GM23338 (cell line): Measurements from ENCODE around the gene HSPA12A. TPM values are rescaled to one million over a fixed set of nuclear protein-coding genes. Genes with fewer than 3 reads are reported as not detected.

ENCODE experiments used
- ATAC-seq: fragments of 200-7000 bp; cut with Tn5 transposase; 3 replicates; pipeline ENCODE4 v1.9.1; 2020
- DNase-seq: peaks from one replicate; pipeline ENCODE4 v3.0.0-alpha.2; 2015; ENCODE audit warnings: low spot score
- H2AFZ ChIP-seq: fragments of 200-600 bp; sonication (generic); 2 replicates; pipeline ENCODE4 v1.8.0; 2016; ENCODE audit warnings: antibody characterized with exemption, mild to moderate bottlenecking, moderate library complexity
- H3F3A ChIP-seq: fragments of 200-600 bp; sonication (generic); replicated peaks from 2 replicates; pipeline ENCODE4 v1.8.0; 2017; ENCODE audit warnings: antibody characterized with exemption, mixed run types, low read depth
- H3K27ac ChIP-seq: fragments of 200-600 bp; sonication (generic); 2 replicates; pipeline ENCODE4 v1.6.1; 2016; ENCODE audit warnings: low read depth
- H3K27me3 ChIP-seq: fragments of 200-600 bp; sonication (generic); 2 replicates; pipeline ENCODE4 v1.8.0; 2016; ENCODE audit warnings: mild to moderate bottlenecking, mixed run types, moderate library complexity; ENCODE audit not compliant: insufficient read depth
- H3K36me3 ChIP-seq: fragments of 200-600 bp; sonication (generic); 2 replicates; pipeline ENCODE4 v1.8.0; 2016; ENCODE audit warnings: mild to moderate bottlenecking; ENCODE audit not compliant: insufficient read depth
- H3K4me1 ChIP-seq: fragments of 200-600 bp; sonication (generic); 2 replicates; pipeline ENCODE4 v1.8.0; 2016; ENCODE audit warnings: mild to moderate bottlenecking, moderate library complexity; ENCODE audit not compliant: insufficient read depth
- H3K4me2 ChIP-seq: fragments of 200-600 bp; sonication (generic); 2 replicates; pipeline ENCODE4 v1.7.1; 2017; ENCODE audit warnings: mixed run types
- H3K4me3 ChIP-seq: fragments of 200-600 bp; sonication (generic); 2 replicates; pipeline ENCODE4 v1.6.1; 2016; ENCODE audit warnings: mixed run types
- H3K79me2 ChIP-seq: fragments of 200-600 bp; sonication (generic); replicated peaks from 2 replicates; pipeline ENCODE4 v1.8.0; 2017; ENCODE audit warnings: mild to moderate bottlenecking; ENCODE audit not compliant: insufficient read depth
- H3K9me2 ChIP-seq: fragments of 200-600 bp; sonication (generic); 2 replicates; pipeline ENCODE4 v1.8.0; 2017; ENCODE audit not compliant: insufficient read depth
- H4K20me1 ChIP-seq: fragments of 200-600 bp; sonication (generic); replicated peaks from 2 replicates; pipeline ENCODE4 v1.8.0; 2017; ENCODE audit warnings: mild to moderate bottlenecking; ENCODE audit not compliant: insufficient read depth
- H3K27ac Mint-ChIP-seq: 2 replicates; pipeline ENCODE4 v1.8.0; 2020; ENCODE audit warnings: inconsistent platforms, mild to moderate bottlenecking, moderate library complexity, mixed read lengths
- H3K27me3 Mint-ChIP-seq: 3 replicates; pipeline ENCODE4 v1.8.0; 2022; ENCODE audit warnings: low read depth, mild to moderate bottlenecking, moderate library complexity, mixed read lengths, inconsistent platforms; ENCODE audit not compliant: insufficient read depth, poor library complexity
- H3K36me3 Mint-ChIP-seq: 3 replicates; pipeline ENCODE4 v1.8.0; 2021; ENCODE audit warnings: low read depth, mild to moderate bottlenecking, inconsistent platforms, moderate library complexity, mixed read lengths
- H3K4me1 Mint-ChIP-seq: 3 replicates; pipeline ENCODE4 v1.8.0; 2020; ENCODE audit warnings: mild to moderate bottlenecking, inconsistent platforms, mixed read lengths
- H3K4me3 Mint-ChIP-seq: 3 replicates; pipeline ENCODE4 v1.8.0; 2021; ENCODE audit warnings: moderate library complexity, mild to moderate bottlenecking, inconsistent platforms, mixed read lengths
- H3K9me3 Mint-ChIP-seq: 3 replicates; pipeline ENCODE4 v1.8.0; 2020; ENCODE audit warnings: moderate library complexity, mild to moderate bottlenecking, inconsistent platforms, mixed read lengths
- CTCF ChIP-seq, 2 experiments: fragments of 200-600 bp in 1 of 2; sonication (generic) in 1 of 2; conservative IDR thresholded peaks; 2 replicates each; pipeline versions ENCODE4 v1.5.1 to v1.6.1; 2016 to 2017; ENCODE audit warnings: antibody characterized with exemption in 2 of 2, low read depth in 2 of 2, mild to moderate bottlenecking in 2 of 2, moderate library complexity in 1 of 2
- EZH2 ChIP-seq: fragments of 200-600 bp; sonication (generic); IDR thresholded peaks from one replicate; pipeline ENCODE4 v1.8.0; 2017; ENCODE audit warnings: antibody characterized with exemption, mild to moderate bottlenecking, low read depth; ENCODE audit not compliant: unreplicated experiment
- NANOG ChIP-seq: IDR thresholded peaks from 2 replicates; pipeline ENCODE4 v1.6.1; 2016; ENCODE audit warnings: antibody characterized with exemption, borderline replicate concordance
- REST ChIP-seq: IDR thresholded peaks from one replicate; pipeline ENCODE4 v1.6.1; 2018; ENCODE audit warnings: antibody characterized with exemption; ENCODE audit not compliant: unreplicated experiment
- ZNF114 ChIP-seq: fragments of 250-450 bp; sonication (Bioruptor Pico); IDR thresholded peaks from 2 replicates; pipeline ENCODE4 v1.5.0; 2020; ENCODE audit warnings: mild to moderate bottlenecking, moderate library complexity
- ZNF462 ChIP-seq: fragments of 250-450 bp; sonication (Bioruptor Pico); IDR thresholded peaks from 2 replicates; pipeline ENCODE4 v1.5.0; 2020; ENCODE audit warnings: mild to moderate bottlenecking, moderate library complexity
- polyA plus RNA-seq: library from polyadenylated mRNA; unstranded; fragments of >200 nt; fragmentation: Nextera tagmentation; extraction: Ambion mirVana; gene quantifications from 2 replicates; pipeline ENCODE4 v1.2.1, GENCODE V29; 2016
- total RNA-seq: library from RNA; depleted of rRNA; stranded (reverse); fragments of >200 nt; shearing (Covaris generic); gene quantifications from 2 replicates; pipeline ENCODE4 v1.2.3, GENCODE V29; 2014

Gene HSPA12A
- total and polyA plus RNA-seq, 2 experiments from 2014 or later: 4.4 to 6.3 TPM

GRCh38 chr10:116787053-116787659 is 44.8 kb upstream of the HSPA12A start (continued):
- no peak for TF ChIP-seq NANOG
- no peak for TF ChIP-seq ZNF462 (CRISPR knock-in tag)
- no peak for TF ChIP-seq ZNF114

- Histone ChIP-seq H3K4me3 (no peak overlapping the region), H3K9me2 (no peaks in the 10 kb centered on the region), H3K27me3 (no peaks in the 10 kb centered on the region), H4K20me1 (no peaks in the 10 kb centered on the region), H3F3A (no peaks in the 10 kb centered on the region), H3K4me1 (no peaks in the 10 kb centered on the region), H3K4me2 (no peak overlapping the region), H3K79me2 (no peaks in the 10 kb centered on the region), H3K27ac (no peak overlapping the region), H3K36me3 (no peaks in the 10 kb centered on the region), H2AFZ (no peak overlapping the region)
- H3K4me3 Mint-ChIP-seq: no peak overlapping the region
- H3K27ac Mint-ChIP-seq: no peak overlapping the region
- DNase-seq (no peak), ATAC-seq (no peak)
- H3K36me3 Mint-ChIP-seq: no peaks in the 10 kb centered on the region
- peaks cover 6% of the 10 kb centered on the region for H3K27me3 Mint-ChIP-seq
- no peaks in the 10 kb centered on the region for H3K9me3 Mint-ChIP-seq
- H3K4me1 Mint-ChIP-seq: peaks cover 5% of the 10 kb centered on the region; the same call in 2 of the 3 replicates
- TF ChIP-seq EZH2 (no peak), REST (no peak), CTCF (conservative IDR thresholded peaks at IDR 0.05; ENCODE audit: low read depth in 2 of 2) (no peak)
Observed at GRCh38 chr10:116785867-116786266, 43.5 kb upstream of the HSPA12A start.
